DOHH2 (cell line): ENCODE measurements around the gene MAP2K3.

ENCODE experiments used
- H3F3A ChIP-seq: fragments of 200-600 bp; sonication (generic), shearing (Covaris generic); 2 replicates; pipeline ENCODE4 v1.6.0; 2016; ENCODE audit warnings: antibody characterized with exemption, mild to moderate bottlenecking; ENCODE audit not compliant: control insufficient read depth, insufficient read depth
- H3K27ac ChIP-seq: fragments of 200-600 bp; sonication (generic); 2 replicates; pipeline ENCODE4 v1.5.1; 2014; ENCODE audit warnings: low read depth, mild to moderate bottlenecking, low read length, moderate library complexity
- H3K27me3 ChIP-seq: fragments of 200-600 bp; sonication (generic); 2 replicates; pipeline ENCODE4 v1.6.1; 2014; ENCODE audit warnings: mild to moderate bottlenecking, low read length, mixed read lengths; ENCODE audit not compliant: control insufficient read depth
- H3K36me3 ChIP-seq: fragments of 200-600 bp; sonication (generic); 2 replicates; pipeline ENCODE4 v1.6.1; 2014; ENCODE audit warnings: mild to moderate bottlenecking, low read length, moderate library complexity, mixed read lengths; ENCODE audit not compliant: control insufficient read depth
- H3K4me1 ChIP-seq: fragments of 200-600 bp; sonication (generic); 2 replicates; pipeline ENCODE4 v1.6.1; 2014; ENCODE audit warnings: mild to moderate bottlenecking, low read length, mixed read lengths; ENCODE audit not compliant: control insufficient read depth
- H3K4me2 ChIP-seq: fragments of 200-600 bp; sonication (generic); 2 replicates; pipeline ENCODE4 v1.6.0; 2014; ENCODE audit warnings: mild to moderate bottlenecking, low read length, moderate library complexity
- H3K4me3 ChIP-seq: fragments of 200-600 bp; sonication (generic); 2 replicates; pipeline ENCODE4 v1.5.1; 2014; ENCODE audit warnings: mild to moderate bottlenecking, low read length, mixed read lengths
- H3K79me2 ChIP-seq: fragments of 200-600 bp; sonication (generic); 2 replicates; pipeline ENCODE4 v1.6.1; 2014; ENCODE audit warnings: mild to moderate bottlenecking, low read length, mixed read lengths; ENCODE audit not compliant: control insufficient read depth
- H3K9me2 ChIP-seq: fragments of 200-600 bp; sonication (generic); replicated peaks from 2 replicates; pipeline ENCODE4 v1.6.1; 2014; ENCODE audit warnings: mild to moderate bottlenecking, low read length, mixed read lengths; ENCODE audit not compliant: control insufficient read depth
- H3K9me3 ChIP-seq: fragments of 200-600 bp; sonication (generic); 2 replicates; pipeline ENCODE4 v1.6.1; 2014; ENCODE audit warnings: antibody characterized with exemption, low read length, mixed read lengths; ENCODE audit not compliant: control insufficient read depth, insufficient read depth
- H4K20me1 ChIP-seq: fragments of 200-600 bp; sonication (generic); 2 replicates; pipeline ENCODE4 v1.6.0; 2014; ENCODE audit warnings: low read depth, mild to moderate bottlenecking, antibody characterized with exemption, low read length, moderate library complexity; ENCODE audit not compliant: control insufficient read depth, insufficient read depth
- EZH2phosphoT487 ChIP-seq: fragments of 200-600 bp; sonication (generic); IDR thresholded peaks from 2 replicates; pipeline ENCODE4 v1.6.1; 2017; ENCODE audit warnings: borderline replicate concordance, mild to moderate bottlenecking, antibody characterized with exemption, low read length, moderate library complexity, mixed read lengths
- TF ChIP-seq, protein P1 (sequence below): fragments of 200-600 bp; sonication (generic); IDR thresholded peaks from one replicate; pipeline ENCODE4 v1.5.1; 2014; ENCODE audit warnings: antibody characterized with exemption, mild to moderate bottlenecking, low read depth, low read length; ENCODE audit not compliant: poor library complexity, severe bottlenecking

The MAP2K3 gene

DNA sequence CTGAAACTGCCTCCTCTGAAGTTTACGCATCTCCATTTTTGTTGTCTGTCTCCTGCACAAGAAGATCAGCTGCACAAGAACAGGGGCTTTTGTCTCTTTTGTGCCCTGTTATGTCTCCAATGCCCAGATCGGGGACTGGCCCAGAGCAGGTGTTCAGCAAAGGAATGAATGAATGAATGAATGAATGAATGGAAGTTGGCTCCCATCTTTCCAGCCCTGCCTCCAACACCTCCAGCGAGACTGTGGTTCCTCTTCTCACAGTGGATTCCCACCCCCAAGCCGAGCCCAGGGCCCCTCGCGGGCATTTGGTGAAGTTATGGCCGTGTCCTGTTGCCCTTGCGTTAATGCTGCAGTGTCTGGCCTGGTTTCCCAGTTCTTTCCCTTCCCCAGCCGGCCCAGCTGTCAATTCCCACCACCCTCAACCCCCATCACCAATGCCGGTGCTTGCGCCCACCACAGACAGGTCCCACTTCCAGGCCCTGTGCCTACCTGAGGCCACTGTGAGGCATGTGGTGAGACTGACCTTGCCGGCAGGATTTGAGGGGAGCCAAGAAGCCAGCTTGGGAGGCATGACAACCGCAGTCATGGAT, 70.4 kb downstream of the MAP2K3 start:
- no peak overlapping the region for H3K4me3 ChIP-seq
- no peaks in the 10 kb centered on the region for H4K20me1 ChIP-seq
- no peaks in the 10 kb centered on the region for H3F3A ChIP-seq
- H3K9me3 ChIP-seq: no peaks in the 10 kb centered on the region
- H3K27ac ChIP-seq: no peak overlapping the region
- no peak overlapping the region for H3K4me2 ChIP-seq
- no peaks in the 10 kb centered on the region for H3K9me2 ChIP-seq
- peaks cover 5% of the 10 kb centered on the region for H3K4me1 ChIP-seq
- H3K27me3 ChIP-seq: peaks cover 9% of the 10 kb centered on the region; the same call in 1 of the 2 replicates
- no peaks in the 10 kb centered on the region for H3K79me2 ChIP-seq
- no peaks in the 10 kb centered on the region for H3K36me3 ChIP-seq
- no peak for TF ChIP-seq EZH2phosphoT487
- TF ChIP-seq, protein P1, sequence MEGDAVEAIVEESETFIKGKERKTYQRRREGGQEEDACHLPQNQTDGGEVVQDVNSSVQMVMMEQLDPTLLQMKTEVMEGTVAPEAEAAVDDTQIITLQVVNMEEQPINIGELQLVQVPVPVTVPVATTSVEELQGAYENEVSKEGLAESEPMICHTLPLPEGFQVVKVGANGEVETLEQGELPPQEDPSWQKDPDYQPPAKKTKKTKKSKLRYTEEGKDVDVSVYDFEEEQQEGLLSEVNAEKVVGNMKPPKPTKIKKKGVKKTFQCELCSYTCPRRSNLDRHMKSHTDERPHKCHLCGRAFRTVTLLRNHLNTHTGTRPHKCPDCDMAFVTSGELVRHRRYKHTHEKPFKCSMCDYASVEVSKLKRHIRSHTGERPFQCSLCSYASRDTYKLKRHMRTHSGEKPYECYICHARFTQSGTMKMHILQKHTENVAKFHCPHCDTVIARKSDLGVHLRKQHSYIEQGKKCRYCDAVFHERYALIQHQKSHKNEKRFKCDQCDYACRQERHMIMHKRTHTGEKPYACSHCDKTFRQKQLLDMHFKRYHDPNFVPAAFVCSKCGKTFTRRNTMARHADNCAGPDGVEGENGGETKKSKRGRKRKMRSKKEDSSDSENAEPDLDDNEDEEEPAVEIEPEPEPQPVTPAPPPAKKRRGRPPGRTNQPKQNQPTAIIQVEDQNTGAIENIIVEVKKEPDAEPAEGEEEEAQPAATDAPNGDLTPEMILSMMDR: no peak

DNA sequence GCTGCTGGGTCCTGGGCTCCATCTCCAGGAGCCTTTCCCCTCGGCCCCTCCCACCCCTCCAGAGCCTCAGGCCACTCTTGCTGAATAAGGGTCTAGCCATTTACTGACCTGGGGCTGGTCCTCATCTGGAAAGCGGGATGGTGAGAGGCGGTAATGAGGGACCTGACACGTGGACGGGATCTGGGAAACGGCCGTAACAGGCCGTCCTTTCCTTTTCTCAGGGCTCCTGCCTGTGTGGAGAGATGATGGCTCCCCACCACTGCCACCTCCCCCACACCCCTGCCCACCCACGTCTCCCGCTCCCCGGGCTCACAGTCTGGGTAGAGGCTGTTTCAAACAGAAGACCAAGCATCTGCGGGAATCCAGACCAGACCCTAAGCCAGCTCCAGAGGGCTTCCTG, 71.1 kb downstream of the MAP2K3 start:
- TF ChIP-seq EZH2phosphoT487: no peak
- TF ChIP-seq, protein P1: no peak
- H3K36me3 ChIP-seq: no peaks in the 10 kb centered on the region
- no peaks in the 10 kb centered on the region for H3K9me2 ChIP-seq
- H3K4me1 ChIP-seq: peaks cover 4% of the 10 kb centered on the region; the same call in 1 of the 2 replicates
- H3K27ac ChIP-seq: no peak overlapping the region
- no peak overlapping the region for H3K4me3 ChIP-seq
- no peak overlapping the region for H3K4me2 ChIP-seq
- peaks cover 9% of the 10 kb centered on the region; the same call in 1 of the 2 replicates for H3K27me3 ChIP-seq
- no peaks in the 10 kb centered on the region for H4K20me1 ChIP-seq
- no peaks in the 10 kb centered on the region for H3K9me3 ChIP-seq
- no peaks in the 10 kb centered on the region for H3K79me2 ChIP-seq
- no peaks in the 10 kb centered on the region for H3F3A ChIP-seq

DNA sequence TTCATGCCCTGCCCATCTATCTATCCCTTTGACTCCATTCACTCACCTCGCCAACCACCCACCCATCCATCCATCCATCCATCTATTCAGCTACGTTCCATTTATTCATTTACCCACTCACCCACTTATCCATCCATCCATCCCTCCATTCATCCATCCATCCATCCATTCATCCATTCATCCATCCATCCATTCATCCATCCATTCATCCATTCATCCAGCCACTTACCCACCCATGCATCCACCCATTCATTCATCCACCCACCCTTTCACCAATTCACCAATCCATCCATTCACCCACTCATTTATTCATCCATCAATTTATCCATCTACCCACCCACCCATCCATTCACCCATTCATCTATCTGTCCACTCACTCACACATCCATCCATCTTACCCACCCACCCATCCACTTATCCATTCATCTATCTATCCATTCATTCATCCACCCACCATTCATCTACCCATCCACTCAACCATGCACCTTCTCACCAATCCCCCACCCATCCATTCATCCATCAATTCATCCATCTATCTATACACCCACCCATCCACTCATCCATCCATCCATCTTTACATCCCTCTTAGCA, 72.1 kb downstream of the MAP2K3 start:
- Histone ChIP-seq H3K36me3 (no peaks in the 10 kb centered on the region), H3K4me3 (no peak overlapping the region), H3K9me2 (no peaks in the 10 kb centered on the region), H3K79me2 (no peaks in the 10 kb centered on the region), H3K9me3 (no peaks in the 10 kb centered on the region), H3K27me3 (peaks cover 9% of the 10 kb centered on the region; the same call in 1 of the 2 replicates), H4K20me1 (no peaks in the 10 kb centered on the region), H3K27ac (no peak overlapping the region), H3K4me1 (peaks cover 4% of the 10 kb centered on the region; the same call in 1 of the 2 replicates), H3F3A (no peaks in the 10 kb centered on the region), H3K4me2 (no peak overlapping the region)
- no peak for TF ChIP-seq EZH2phosphoT487
- TF ChIP-seq, protein P1: no peak
